ENCODE results near the gene ITFG1. TPM values are rescaled to one million over a fixed set of nuclear protein-coding genes. Genes with fewer than 3 reads are reported as not detected.
"Not testable (repeated sequence)": the region's sequence is repeated elsewhere in the genome, so short reads cannot be mapped to it uniquely, and the experiment has no call there.

ITFG1 gene
- total RNA-seq, 2 experiments from 2014 or later: 17.6 to 18.3 TPM

- no peak for DNase-seq
- CTCF ChIA-PET: no interaction called here
Measured at GRCh38 chr16:47386201-47386718, 74.6 kb downstream of the ITFG1 start.

DNA sequence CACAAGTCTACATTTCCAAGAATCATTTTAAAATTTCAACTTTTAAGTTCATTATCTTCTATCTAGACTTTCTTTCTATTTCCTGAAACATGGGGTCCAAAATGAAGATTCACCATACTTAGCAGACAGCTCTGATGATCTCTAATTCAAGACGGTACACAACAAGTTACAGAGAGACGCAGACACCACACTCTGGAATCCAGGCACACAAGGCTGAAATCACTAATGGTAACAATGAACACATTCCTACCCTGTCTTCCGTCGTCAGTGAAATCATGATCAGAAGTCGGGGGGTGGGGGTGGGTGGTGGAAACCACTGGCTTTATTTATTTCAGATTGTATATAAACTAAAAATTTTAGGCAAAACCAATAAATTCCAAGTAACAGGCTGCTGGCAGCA, 78.5 kb downstream of the ITFG1 start:
- DNase-seq: no peak
- CTCF ChIA-PET: no interaction called here
- intact Hi-C loops (cut with micrococcal nuclease): no loop called here
- no peak overlapping the region for H3K4me3 Mint-ChIP-seq
- H3K27ac Mint-ChIP-seq: no peak overlapping the region
- H3K9me3 Mint-ChIP-seq: no peaks in the 10 kb centered on the region
- H3K4me1 Mint-ChIP-seq (ENCODE audit: low read depth): no peaks in the 10 kb centered on the region
- H3K36me3 Mint-ChIP-seq (ENCODE audit: low read depth): peaks cover 13% of the 10 kb centered on the region
- H3K27me3 Mint-ChIP-seq (ENCODE audit: low read depth): no peaks in the 10 kb centered on the region

More at GRCh38 chr16:47386201-47386718, 74.6 kb downstream of the ITFG1 start:
- Mint-ChIP-seq H3K4me1 (ENCODE audit: low read depth) (no peaks in the 10 kb centered on the region), H3K27ac (no peak overlapping the region), H3K4me3 (no peak overlapping the region), H3K27me3 (ENCODE audit: low read depth) (no peaks in the 10 kb centered on the region), H3K9me3 (no peaks in the 10 kb centered on the region), H3K36me3 (ENCODE audit: low read depth) (peaks cover 11% of the 10 kb centered on the region)
- intact Hi-C loops (cut with micrococcal nuclease): no loop called here

DNA sequence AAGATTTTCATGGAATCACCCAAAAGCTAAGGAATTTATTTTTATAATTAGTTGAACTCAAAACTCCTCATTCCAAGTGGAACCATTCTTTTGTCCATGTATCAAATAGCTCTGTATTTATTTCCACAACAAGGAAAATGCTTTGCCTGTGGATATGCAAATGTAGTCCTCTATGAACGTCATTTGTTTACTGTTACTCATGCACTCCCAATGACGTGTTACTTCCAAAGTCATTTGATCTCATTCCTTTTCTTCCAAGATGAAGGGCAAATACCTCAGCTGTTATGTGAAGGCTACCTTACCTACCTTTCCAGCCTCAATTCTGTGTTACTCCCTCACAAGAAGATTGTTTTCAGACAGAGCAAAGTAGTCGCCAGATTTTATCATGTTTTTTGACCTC, 83.7 kb downstream of the ITFG1 start:
- peaks cover 3% of the 10 kb centered on the region for H3K9me3 Mint-ChIP-seq
- intact Hi-C loops (cut with micrococcal nuclease): no loop called here
- no peak overlapping the region for H3K27ac Mint-ChIP-seq
- H3K27me3 Mint-ChIP-seq (ENCODE audit: low read depth): no peaks in the 10 kb centered on the region
- CTCF ChIA-PET: interaction anchor here (0.8 to 1.2 kb wide), 2 partner anchors 90 to 114 kb away, joined by 3 read pairs; no protein-coding TSS in a partner anchor
- H3K4me3 Mint-ChIP-seq: no peak overlapping the region
- H3K36me3 Mint-ChIP-seq (ENCODE audit: low read depth): peaks cover 28% of the 10 kb centered on the region
- no peaks in the 10 kb centered on the region for H3K4me1 Mint-ChIP-seq (ENCODE audit: low read depth)
- DNase-seq: no peak

DNA sequence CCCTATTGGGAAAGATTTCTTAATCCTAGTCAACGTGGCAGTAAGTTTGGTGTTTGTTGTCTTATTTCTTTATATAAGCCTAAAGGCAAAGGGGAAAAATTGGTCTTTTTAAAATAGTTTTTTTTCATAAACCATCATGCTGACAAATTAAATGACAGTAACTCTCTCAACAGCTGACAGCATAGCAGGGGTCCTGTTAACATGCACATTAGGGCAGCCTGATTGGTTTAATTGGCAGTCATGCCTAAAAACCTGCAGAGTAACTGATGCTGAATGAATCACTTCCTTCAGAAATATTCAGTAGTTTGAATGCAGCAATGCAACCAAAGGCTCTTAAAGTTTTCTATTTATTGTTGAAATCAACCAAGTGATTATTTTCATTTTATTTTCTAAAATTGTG, 85.4 kb downstream of the ITFG1 start:
- peaks cover 43% of the 10 kb centered on the region for H3K36me3 Mint-ChIP-seq (ENCODE audit: low read depth)
- H3K27ac Mint-ChIP-seq: no peak overlapping the region
- CTCF ChIA-PET: no interaction called here
- no peak for DNase-seq
- H3K9me3 Mint-ChIP-seq: peaks cover 6% of the 10 kb centered on the region
- no peaks in the 10 kb centered on the region for H3K27me3 Mint-ChIP-seq (ENCODE audit: low read depth)
- intact Hi-C loops (cut with micrococcal nuclease): no loop called here
- H3K4me1 Mint-ChIP-seq (ENCODE audit: low read depth): no peaks in the 10 kb centered on the region
- no peak overlapping the region for H3K4me3 Mint-ChIP-seq

DNA sequence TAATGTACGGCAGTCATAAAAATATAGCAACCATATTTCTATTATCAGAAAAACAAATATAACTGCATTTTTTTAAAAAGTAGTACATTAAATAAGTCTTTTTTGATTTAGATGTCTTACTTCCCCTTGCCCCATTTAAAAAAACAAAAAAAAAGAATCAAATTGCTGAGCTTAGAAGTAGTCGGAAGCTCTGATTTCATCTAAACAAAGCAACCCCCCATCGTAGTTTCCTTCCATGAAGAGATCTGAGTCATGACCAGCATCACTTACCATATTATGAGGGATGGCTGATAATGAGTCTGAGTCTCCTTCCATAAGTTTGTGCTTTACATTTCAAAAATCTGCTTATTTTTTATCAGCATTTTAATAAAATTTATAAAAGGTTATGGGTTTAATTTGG, 86.2 kb downstream of the ITFG1 start:
- intact Hi-C loops (cut with micrococcal nuclease): no loop called here
- Mint-ChIP-seq H3K36me3 (ENCODE audit: low read depth) (peaks cover 46% of the 10 kb centered on the region), H3K4me3 (no peak overlapping the region), H3K4me1 (ENCODE audit: low read depth) (no peaks in the 10 kb centered on the region), H3K27me3 (ENCODE audit: low read depth) (no peaks in the 10 kb centered on the region), H3K9me3 (peaks cover 9% of the 10 kb centered on the region), H3K27ac (no peak overlapping the region)
- CTCF ChIA-PET: no interaction called here
- no peak for DNase-seq

DNA sequence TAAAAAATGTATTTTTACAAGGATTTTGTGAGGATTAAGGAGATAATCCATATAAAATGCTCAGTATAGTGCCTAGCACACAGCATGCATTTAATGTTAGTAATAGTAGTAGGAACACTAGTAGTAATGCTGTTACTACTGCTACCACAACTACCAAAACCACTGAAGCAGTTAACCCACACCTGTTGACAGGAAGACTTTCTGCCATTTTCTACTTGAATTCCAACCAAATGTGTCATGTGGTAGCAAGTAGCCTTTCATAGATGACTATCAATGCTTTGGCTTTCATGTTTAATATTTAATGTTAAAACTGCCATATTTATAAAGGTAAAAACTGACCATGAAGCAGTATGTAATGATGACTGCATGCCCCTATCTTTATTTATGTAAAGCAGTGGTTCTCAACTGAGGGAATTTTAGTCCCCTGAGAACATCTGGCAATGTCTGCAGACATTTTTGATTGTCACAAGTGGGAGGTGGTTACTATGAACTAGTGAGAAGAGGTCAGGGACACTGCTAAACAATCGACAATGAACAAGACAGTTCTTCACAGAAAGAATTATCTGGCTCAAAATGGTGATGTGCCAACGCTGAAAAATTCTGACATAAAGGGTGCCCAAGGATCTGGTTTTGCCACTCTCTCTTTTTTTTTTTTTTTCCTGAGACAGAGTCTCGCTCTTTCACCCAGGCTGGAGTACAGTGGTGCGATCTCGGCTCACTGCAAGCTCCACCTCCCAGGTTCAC, 89.4 kb downstream of the ITFG1 start:
- H3K4me3 Mint-ChIP-seq: no peak overlapping the region
- intact Hi-C loops (cut with micrococcal nuclease): no loop called here
- H3K27ac Mint-ChIP-seq: no peak overlapping the region
- CTCF ChIA-PET: no interaction called here
- no peak for DNase-seq
- H3K4me1 Mint-ChIP-seq (ENCODE audit: low read depth): no peaks in the 10 kb centered on the region
- peaks cover 9% of the 10 kb centered on the region for H3K9me3 Mint-ChIP-seq
- no peaks in the 10 kb centered on the region for H3K27me3 Mint-ChIP-seq (ENCODE audit: low read depth)
- peaks cover 39% of the 10 kb centered on the region for H3K36me3 Mint-ChIP-seq (ENCODE audit: low read depth)

- CTCF ChIA-PET: no interaction called here
- Mint-ChIP-seq H3K27ac (no peak overlapping the region), H3K36me3 (ENCODE audit: low read depth) (peaks cover 44% of the 10 kb centered on the region), H3K4me3 (no peak overlapping the region), H3K9me3 (peaks cover 9% of the 10 kb centered on the region), H3K27me3 (ENCODE audit: low read depth) (no peaks in the 10 kb centered on the region), H3K4me1 (ENCODE audit: low read depth) (no peaks in the 10 kb centered on the region)
- no peak for DNase-seq
- intact Hi-C loops (cut with micrococcal nuclease): no loop called here
Measured at GRCh38 chr16:47370536-47370935, 90.3 kb downstream of the ITFG1 start.

- Mint-ChIP-seq H3K36me3 (ENCODE audit: low read depth) (peaks cover 29% of the 10 kb centered on the region), H3K4me1 (ENCODE audit: low read depth) (no peaks in the 10 kb centered on the region), H3K4me3 (no peak overlapping the region), H3K9me3 (peaks cover 5% of the 10 kb centered on the region), H3K27me3 (ENCODE audit: low read depth) (no peaks in the 10 kb centered on the region), H3K27ac (no peak overlapping the region)
- intact Hi-C loops (cut with micrococcal nuclease): no loop called here
- CTCF ChIA-PET: interaction anchor here (0.6 kb wide), 1 partner anchor 160 kb away, joined by 7 read pairs; no protein-coding TSS in a partner anchor
- no peak for DNase-seq
Measured at GRCh38 chr16:47366228-47366627, 94.6 kb downstream of the ITFG1 start.

- H3K36me3 Mint-ChIP-seq (ENCODE audit: low read depth): peaks cover 24% of the 10 kb centered on the region
- no peaks in the 10 kb centered on the region for H3K27me3 Mint-ChIP-seq (ENCODE audit: low read depth)
- H3K4me1 Mint-ChIP-seq (ENCODE audit: low read depth): no peaks in the 10 kb centered on the region
- DNase-seq: no peak
- CTCF ChIA-PET: interaction anchor here (0.7 kb wide), 1 partner anchor 18 kb away, joined by 3 read pairs; no protein-coding TSS in a partner anchor
- H3K27ac Mint-ChIP-seq: no peak overlapping the region
- H3K9me3 Mint-ChIP-seq: no peaks in the 10 kb centered on the region
- no peak overlapping the region for H3K4me3 Mint-ChIP-seq
- intact Hi-C loops (cut with micrococcal nuclease): no loop called here
Measured at GRCh38 chr16:47363761-47364160, 97.1 kb downstream of the ITFG1 start.

- Mint-ChIP-seq H3K4me3 (no peak overlapping the region), H3K27ac (no peak overlapping the region), H3K36me3 (ENCODE audit: low read depth) (peaks cover 36% of the 10 kb centered on the region), H3K27me3 (ENCODE audit: low read depth) (no peaks in the 10 kb centered on the region), H3K9me3 (peaks cover 1% of the 10 kb centered on the region), H3K4me1 (ENCODE audit: low read depth) (no peaks in the 10 kb centered on the region)
- DNase-seq: no peak
- intact Hi-C loops (cut with micrococcal nuclease): no loop called here
- CTCF ChIA-PET: no interaction called here
Measured at GRCh38 chr16:47359478-47359877, 101.4 kb downstream of the ITFG1 start.

DNA sequence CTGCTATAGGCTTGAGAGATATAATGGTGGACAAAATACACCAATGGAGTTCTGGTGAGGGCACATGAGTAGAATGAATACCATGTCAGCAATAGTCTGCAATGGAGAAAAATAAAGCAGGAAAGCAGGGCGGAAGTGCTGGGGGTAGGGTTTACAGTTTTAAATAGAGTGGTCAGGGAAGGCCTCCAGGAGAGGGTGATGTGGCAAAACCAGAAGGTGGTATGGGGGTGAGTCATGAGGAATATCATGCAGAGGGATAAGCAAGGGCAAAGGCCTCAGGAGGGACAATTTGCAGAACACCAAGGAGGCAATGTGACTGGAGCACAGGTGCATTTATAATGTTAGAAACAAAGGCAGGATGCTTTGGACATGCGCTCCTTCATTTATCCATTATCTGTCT, 102.0 kb downstream of the ITFG1 start:
- peaks cover 4% of the 10 kb centered on the region for H3K9me3 Mint-ChIP-seq
- CTCF ChIA-PET: interaction anchor here (0.6 kb wide), 1 partner anchor 381 kb away, joined by 3 read pairs; no protein-coding TSS in a partner anchor
- no peaks in the 10 kb centered on the region for H3K4me1 Mint-ChIP-seq (ENCODE audit: low read depth)
- no peak overlapping the region for H3K4me3 Mint-ChIP-seq
- no peak overlapping the region for H3K27ac Mint-ChIP-seq
- H3K27me3 Mint-ChIP-seq (ENCODE audit: low read depth): no peaks in the 10 kb centered on the region
- DNase-seq: no peak
- peaks cover 42% of the 10 kb centered on the region for H3K36me3 Mint-ChIP-seq (ENCODE audit: low read depth)
- intact Hi-C loops (cut with micrococcal nuclease): no loop called here

DNA sequence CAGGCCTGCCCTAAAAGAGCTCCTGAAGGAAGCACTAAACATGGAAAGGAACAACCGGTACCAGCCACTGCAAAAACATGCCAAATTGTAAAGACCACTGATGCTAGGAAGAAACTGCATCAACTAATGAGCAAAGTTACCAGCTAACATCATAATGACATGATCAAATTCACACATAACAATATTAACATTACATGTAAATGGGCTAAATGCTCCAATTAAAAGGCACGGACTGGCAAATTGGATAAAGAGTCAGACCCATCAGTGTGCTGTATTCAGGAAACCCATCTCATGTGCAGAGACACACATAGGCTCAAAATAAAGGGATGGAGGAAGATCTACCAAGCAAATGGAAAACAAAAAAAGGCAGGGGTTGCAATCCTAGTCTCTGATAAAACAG, 111.8 kb downstream of the ITFG1 start:
- CTCF ChIA-PET; DNase-seq; H3K27ac Mint-ChIP-seq; H3K27me3 Mint-ChIP-seq (ENCODE audit: low read depth); H3K4me1 Mint-ChIP-seq (ENCODE audit: low read depth); intact Hi-C loops (cut with micrococcal nuclease); H3K4me3 Mint-ChIP-seq: not testable (repeated sequence)
- Mint-ChIP-seq H3K36me3 (ENCODE audit: low read depth) (peaks cover 74% of the 10 kb centered on the region), H3K9me3 (peaks cover 48% of the 10 kb centered on the region)

DNA sequence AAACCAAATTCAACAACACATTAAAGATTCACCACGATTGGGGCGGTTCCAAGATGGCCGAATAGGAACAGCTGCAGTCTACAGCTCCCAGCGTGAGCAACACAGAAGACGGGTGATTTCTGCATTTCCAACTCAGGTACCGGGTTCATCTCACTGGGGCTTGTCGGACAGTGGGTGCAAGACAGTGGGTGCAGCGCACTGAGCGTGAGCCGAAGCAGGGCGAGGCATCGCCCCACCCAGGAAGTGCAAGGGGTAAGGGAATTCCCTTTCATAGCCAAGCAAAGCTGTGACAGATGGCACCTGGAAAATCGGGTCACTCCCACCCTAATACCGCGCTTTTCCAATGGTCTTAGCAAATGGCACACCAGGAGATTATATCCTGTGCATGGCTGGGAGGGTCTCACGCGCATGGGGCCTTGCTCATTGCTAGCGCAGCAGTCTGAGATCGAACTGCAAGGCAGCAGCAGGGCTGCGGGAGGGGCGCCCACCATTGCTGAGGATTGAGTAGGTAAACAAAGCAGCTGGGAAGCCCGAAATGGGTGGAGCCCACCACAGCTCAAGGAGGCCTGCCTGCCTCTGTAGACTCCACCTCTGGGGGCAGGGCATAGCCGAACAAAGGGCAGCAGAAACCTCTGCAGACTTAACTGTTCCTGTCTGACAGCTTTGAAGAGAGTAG, 113.7 kb downstream of the ITFG1 start:
- intact Hi-C loops (cut with micrococcal nuclease); DNase-seq; H3K4me3 Mint-ChIP-seq; H3K4me1 Mint-ChIP-seq (ENCODE audit: low read depth); CTCF ChIA-PET; H3K27me3 Mint-ChIP-seq (ENCODE audit: low read depth); H3K27ac Mint-ChIP-seq: not testable (repeated sequence)
- Mint-ChIP-seq H3K36me3 (ENCODE audit: low read depth) (peaks cover 61% of the 10 kb centered on the region), H3K9me3 (peaks cover 41% of the 10 kb centered on the region)

Measured in activated naive CD4-positive, alpha-beta T cell treated with anti-CD3 and anti-CD28 coated beads for 36 hours (primary cell).